SK-N-SH (cell line): ENCODE measurements around the gene ARHGAP42. TPM values are rescaled to one million over a fixed set of nuclear protein-coding genes. Genes with fewer than 3 reads are reported as not detected.

Source experiments
- CTCF ChIA-PET: fragments of 300-600, 350-600 bp; formaldehyde crosslinking; extraction: SDS; loops from one replicate; lab custom pipeline; 2021; lab: Yijun Ruan, JAX
- POLR2A ChIA-PET: fragments of 350-600 bp; sonication (Branson Sonifier 250); formaldehyde crosslinking; extraction: SDS; loops from one replicate; lab custom pipeline; 2020; ENCODE audit warnings: antibody characterized with exemption, inconsistent platforms; lab: Yijun Ruan, JAX
- DNase-seq: peaks from one replicate; pipeline ENCODE4 v3.0.0; 2012
- H2AFZ ChIP-seq: fragments of 200-600 bp; sonication (generic); 2 replicates; pipeline ENCODE4 v1.8.1; 2016; ENCODE audit warnings: antibody characterized with exemption, mild to moderate bottlenecking, low read depth
- H3F3A ChIP-seq: fragments of 200-600 bp; sonication (generic); replicated peaks from 2 replicates; pipeline ENCODE3; 2016; ENCODE audit warnings: antibody characterized with exemption, mild to moderate bottlenecking; ENCODE audit not compliant: insufficient read depth
- H3K27ac ChIP-seq, 2 experiments: fragments of 200-500 bp in 1 of 2; fragments of 200-600 bp in 1 of 2; sonication (Bioruptor generic) in 1 of 2; sonication (generic), shearing (Covaris generic) in 1 of 2; 2 replicates each; pipeline versions ENCODE4 v1.5.1 to v1.6.1; 2014 to 2016; ENCODE audit warnings: low read depth in 2 of 2, inconsistent platforms in 1 of 2, low read length in 1 of 2, mild to moderate bottlenecking in 1 of 2, mixed read lengths in 1 of 2
- H3K27me3 ChIP-seq: fragments of 200-600 bp; sonication (generic), shearing (Covaris generic); 2 replicates; pipeline ENCODE4 v1.6.1; 2016; ENCODE audit warnings: mixed run types; ENCODE audit not compliant: insufficient read depth
- H3K36me3 ChIP-seq, 2 experiments: fragments of 200-500 bp in 1 of 2; fragments of 200-600 bp in 1 of 2; sonication (Bioruptor generic) in 1 of 2; sonication (generic) in 1 of 2; replicated peaks in 1 of 2; 2 replicates each; pipeline versions ENCODE3 to v1.5.1; 2014 to 2016; ENCODE audit warnings: low read length in 1 of 2, mild to moderate bottlenecking in 1 of 2; ENCODE audit not compliant: insufficient read depth in 2 of 2, control insufficient read depth in 1 of 2
- H3K4me1 ChIP-seq, 2 experiments: fragments of 200-500 bp in 1 of 2; fragments of 200-600 bp in 1 of 2; sonication (Bioruptor generic) in 1 of 2; sonication (generic), shearing (Covaris generic) in 1 of 2; 2 replicates each; pipeline versions ENCODE4 v1.5.1 to v1.6.1; 2014 to 2016; ENCODE audit warnings: low read depth in 1 of 2, low read length in 1 of 2, mixed run types in 1 of 2; ENCODE audit not compliant: insufficient read depth in 2 of 2, control insufficient read depth in 1 of 2
- H3K4me2 ChIP-seq: fragments of 200-600 bp; sonication (generic), shearing (Covaris generic); 2 replicates; pipeline ENCODE4 v1.6.1; 2017; ENCODE audit warnings: mixed run types
- H3K4me3 ChIP-seq, 2 experiments: fragments of 200-500 bp in 1 of 2; fragments of 200-600 bp in 1 of 2; sonication (Bioruptor generic) in 1 of 2; sonication (generic), shearing (Covaris generic) in 1 of 2; 2 replicates each; pipeline versions ENCODE4 v1.5.1 to v1.8.1; 2014 to 2016; ENCODE audit warnings: low read depth in 2 of 2, inconsistent platforms in 1 of 2, low read length in 1 of 2, mild to moderate bottlenecking in 1 of 2, mixed read lengths in 1 of 2, moderate library complexity in 1 of 2
- H3K79me2 ChIP-seq: fragments of 200-600 bp; sonication (generic); 2 replicates; pipeline ENCODE4 v1.8.1; 2017; ENCODE audit warnings: mild to moderate bottlenecking; ENCODE audit not compliant: insufficient read depth
- H3K9ac ChIP-seq: fragments of 200-600 bp; sonication (generic); 2 replicates; pipeline ENCODE4 v1.6.1; 2017; ENCODE audit warnings: mixed run types
- H3K9me2 ChIP-seq: fragments of 200-600 bp; sonication (generic); 2 replicates; pipeline ENCODE4 v1.6.1; 2017; ENCODE audit warnings: mixed run types
- H3K9me3 ChIP-seq: fragments of 200-600 bp; sonication (generic); 2 replicates; pipeline ENCODE4 v1.6.1; 2017; ENCODE audit warnings: mixed run types, mild to moderate bottlenecking, moderate library complexity
- H4K20me1 ChIP-seq: fragments of 200-600 bp; sonication (generic); 2 replicates; pipeline ENCODE4 v1.6.1; 2017; ENCODE audit warnings: mild to moderate bottlenecking, mixed run types; ENCODE audit not compliant: insufficient read depth
- ELF1 ChIP-seq: IDR thresholded peaks from 2 replicates; pipeline ENCODE4 v1.4.0; 2012
- FOSL2 ChIP-seq: IDR thresholded peaks from 2 replicates; pipeline ENCODE4 v1.4.0; 2012; ENCODE audit warnings: low read depth, mild to moderate bottlenecking, moderate library complexity, borderline replicate concordance
- FOXJ3 ChIP-seq: sonication (generic); formaldehyde crosslinking; IDR thresholded peaks from 2 replicates; pipeline ENCODE4 v1.5.1; 2020; ENCODE audit warnings: mild to moderate bottlenecking, missing genetic modification reagents
- NFIC ChIP-seq: IDR thresholded peaks from 2 replicates; pipeline ENCODE4 v1.4.0; 2012; ENCODE audit warnings: borderline replicate concordance
- PBX3 ChIP-seq: IDR thresholded peaks from 2 replicates; pipeline ENCODE4; 2012
- RCOR1 ChIP-seq: fragments of 150-350 bp; IDR thresholded peaks from 2 replicates; pipeline ENCODE4 v1.6.1; 2017; ENCODE audit warnings: antibody characterized with exemption, low read length
- RFX5 ChIP-seq: IDR thresholded peaks from 2 replicates; pipeline ENCODE4 v1.6.1; 2012; ENCODE audit warnings: mild to moderate bottlenecking, improper control_type of control experiment, low read length
- RXRA ChIP-seq: IDR thresholded peaks from 2 replicates; pipeline ENCODE4 v1.4.0; 2012; ENCODE audit warnings: low read depth, mild to moderate bottlenecking, borderline replicate concordance
- SIN3A ChIP-seq: IDR thresholded peaks from 2 replicates; pipeline ENCODE4 v1.6.1; 2012; ENCODE audit warnings: low read depth, mild to moderate bottlenecking, low read length, moderate library complexity, borderline replicate concordance
- TCF12 ChIP-seq: IDR thresholded peaks from 2 replicates; pipeline ENCODE4 v1.4.0; 2012
- TEAD4 ChIP-seq: IDR thresholded peaks from 2 replicates; pipeline ENCODE4 v1.4.0; 2012; ENCODE audit warnings: mild to moderate bottlenecking, borderline replicate concordance; ENCODE audit not compliant: insufficient read depth
- ZBTB33 ChIP-seq: IDR thresholded peaks from 2 replicates; pipeline ENCODE4 v1.4.0; 2012; ENCODE audit warnings: low read depth, borderline replicate concordance
- WGBS: methylation state at CpG from one replicate; pipeline ENCODE4 v1.1.6; 2017; ENCODE audit warnings: low lambda C conversion rate; 5-methylcytosine and 5-hydroxymethylcytosine counted together
- polyA plus RNA-seq, 3 experiments: library from polyadenylated mRNA; depleted of rRNA; stranded (reverse); fragments of >200 nt; gene quantifications; 2 replicates each; pipeline ENCODE4 v1.2.3, GENCODE V29; 2012

ARHGAP42 gene
- polyA plus RNA-seq, 1 of the 3 experiments (the other 2 are of a cell fraction), result 0.02 TPM

DNA sequence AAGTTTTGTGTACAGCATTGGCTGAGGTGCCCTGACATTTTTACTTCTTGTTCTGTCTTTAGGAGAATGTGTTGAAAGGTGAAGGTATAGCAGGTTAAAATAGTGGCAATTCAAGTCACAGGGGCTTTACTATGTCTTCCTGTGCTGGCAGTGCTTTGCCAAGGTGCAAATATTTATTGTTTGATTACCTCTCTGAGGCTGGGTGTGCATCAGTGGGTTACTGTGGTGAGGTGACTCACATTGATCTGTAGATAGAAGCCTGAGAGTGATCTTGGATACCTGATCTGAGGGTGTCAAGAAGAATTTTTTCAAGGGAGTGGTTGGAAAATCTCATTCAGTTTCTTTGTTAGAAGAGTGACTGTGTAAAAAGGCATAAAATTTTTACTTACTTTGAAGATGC lies 90.0 kb downstream of the ARHGAP42 start (continued):
- TF ChIP-seq NFIC, result no peak
- no peak for TF ChIP-seq RFX5

GRCh38 chr11:100777736-100778135 lies 90.6 kb downstream of the ARHGAP42 start:
- no peak overlapping the region for H2AFZ ChIP-seq
- H3K4me2 ChIP-seq, result no peak overlapping the region
- no peaks in the 10 kb centered on the region for H3K9me3 ChIP-seq
- ChIA-PET POLR2A (no interaction called here), CTCF (interaction anchor here (0.6 kb wide), 1 partner anchor 774 kb away, joined by 3 read pairs; no protein-coding TSS in a partner anchor)
- DNase-seq, result no peak
- 4% methylated on average over 2 of the region's 2 CpGs for WGBS
- no peak overlapping the region for H3K27ac ChIP-seq
- no peaks in the 10 kb centered on the region for H3K36me3 ChIP-seq
- H3K9ac ChIP-seq, result no peak overlapping the region
- no peaks in the 10 kb centered on the region for H4K20me1 ChIP-seq
- H3K4me1 ChIP-seq, result no peaks in the 10 kb centered on the region
- H3K4me3 ChIP-seq, result no peak overlapping the region
- H3K79me2 ChIP-seq, result no peaks in the 10 kb centered on the region
- TF ChIP-seq RXRA (no peak), ELF1 (no peak), FOXJ3 (CRISPR knock-in tag) (no peak), SIN3A (no peak), FOSL2 (no peak), NFIC (no peak), TEAD4 (no peak)
- no peaks in the 10 kb centered on the region for H3F3A ChIP-seq
- no peaks in the 10 kb centered on the region for H3K9me2 ChIP-seq
- no peaks in the 10 kb centered on the region; the same call in 1 of the 2 replicates for H3K27me3 ChIP-seq

DNA sequence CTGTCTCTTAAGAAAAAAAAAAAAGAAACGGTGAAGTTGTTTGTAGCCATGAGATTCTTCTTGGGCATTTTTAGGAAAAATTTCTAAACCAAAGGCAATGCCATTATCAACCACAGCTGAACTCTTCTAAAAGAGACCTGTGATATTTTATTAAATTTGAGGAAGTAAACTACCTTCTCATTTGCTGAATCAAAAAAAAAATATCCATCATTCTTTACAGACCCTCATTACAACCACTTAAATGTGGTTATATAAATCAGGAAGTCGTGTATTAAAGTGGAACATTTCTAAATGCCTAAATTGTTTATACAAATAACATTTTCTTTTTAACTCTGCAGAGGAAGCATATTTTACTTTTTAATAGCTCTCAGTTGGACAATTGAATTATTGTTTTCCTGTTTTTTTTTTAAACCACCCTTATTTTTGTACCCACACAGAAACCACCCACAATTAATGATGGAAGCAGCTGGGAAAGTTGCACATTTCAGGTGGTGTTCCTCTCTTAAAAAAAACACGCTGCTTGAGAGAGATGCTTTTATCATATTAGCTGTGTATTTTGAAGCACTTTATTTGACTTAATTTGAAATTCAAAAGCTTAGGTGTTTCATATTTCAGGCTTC lies 91.2 kb downstream of the ARHGAP42 start:
- Histone ChIP-seq H3K36me3 (no peaks in the 10 kb centered on the region), H3K9ac (no peak overlapping the region), H3K27ac (no peak overlapping the region), H3K4me3 (no peak overlapping the region), H3K79me2 (no peaks in the 10 kb centered on the region), H4K20me1 (no peaks in the 10 kb centered on the region), H3K9me2 (no peaks in the 10 kb centered on the region), H3K4me1 (no peaks in the 10 kb centered on the region), H3K27me3 (no peaks in the 10 kb centered on the region; the same call in 1 of the 2 replicates), H3K4me2 (no peak overlapping the region), H2AFZ (no peak overlapping the region), H3F3A (no peaks in the 10 kb centered on the region), H3K9me3 (no peaks in the 10 kb centered on the region)
- TF ChIP-seq RFX5 (no peak), PBX3 (no peak), RCOR1 (no peak), FOSL2 (no peak), ZBTB33 (no peak), TCF12 (no peak)
- no peak for DNase-seq
- ChIA-PET POLR2A (no interaction called here), CTCF (interaction anchor here (0.6 kb wide), 1 partner anchor 774 kb away, joined by 3 read pairs; no protein-coding TSS in a partner anchor)
- under 1% methylated on average over 3 of the region's 3 CpGs for WGBS
